Stimulated activated CD8-positive, alpha-beta memory T cell treated with anti-CD3 and anti-CD28 coated beads, Interleukin-12 subunit alpha, Interleukin-12 subunit beta, amount 100 ng/mL, for 4 hours (primary cell): ENCODE data around the gene PCSK7.
"Not testable (repeated sequence)": the region's sequence is repeated elsewhere in the genome, so short reads cannot be mapped to it uniquely, and the experiment has no call there.

Experiments used
- DNase-seq: peaks from one replicate; pipeline ENCODE4 v3.0.0-alpha.2; 2020; ENCODE audit warnings: low read depth

The PCSK7 gene

DNA sequence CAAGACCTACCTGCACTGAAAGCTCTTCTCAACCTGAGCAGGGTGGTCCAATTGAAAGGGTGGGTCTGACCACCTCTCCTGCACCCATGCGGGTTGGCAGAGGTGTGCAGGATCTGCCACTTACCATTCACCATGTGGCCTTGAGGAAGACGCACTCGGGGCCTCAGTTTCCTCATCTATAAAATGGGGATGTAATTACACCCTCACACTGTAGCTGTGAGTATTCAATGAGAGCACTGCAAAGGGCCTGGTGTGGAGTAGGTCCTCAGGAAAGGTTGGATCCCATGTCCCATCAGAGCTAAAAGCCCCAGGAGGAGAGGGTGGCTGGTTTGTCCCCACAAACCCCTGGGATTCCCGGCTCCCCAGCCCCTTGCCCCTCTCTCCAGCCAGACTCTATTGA is 33.3 kb downstream of the PCSK7 start:
- DNase-seq = no peak

DNA sequence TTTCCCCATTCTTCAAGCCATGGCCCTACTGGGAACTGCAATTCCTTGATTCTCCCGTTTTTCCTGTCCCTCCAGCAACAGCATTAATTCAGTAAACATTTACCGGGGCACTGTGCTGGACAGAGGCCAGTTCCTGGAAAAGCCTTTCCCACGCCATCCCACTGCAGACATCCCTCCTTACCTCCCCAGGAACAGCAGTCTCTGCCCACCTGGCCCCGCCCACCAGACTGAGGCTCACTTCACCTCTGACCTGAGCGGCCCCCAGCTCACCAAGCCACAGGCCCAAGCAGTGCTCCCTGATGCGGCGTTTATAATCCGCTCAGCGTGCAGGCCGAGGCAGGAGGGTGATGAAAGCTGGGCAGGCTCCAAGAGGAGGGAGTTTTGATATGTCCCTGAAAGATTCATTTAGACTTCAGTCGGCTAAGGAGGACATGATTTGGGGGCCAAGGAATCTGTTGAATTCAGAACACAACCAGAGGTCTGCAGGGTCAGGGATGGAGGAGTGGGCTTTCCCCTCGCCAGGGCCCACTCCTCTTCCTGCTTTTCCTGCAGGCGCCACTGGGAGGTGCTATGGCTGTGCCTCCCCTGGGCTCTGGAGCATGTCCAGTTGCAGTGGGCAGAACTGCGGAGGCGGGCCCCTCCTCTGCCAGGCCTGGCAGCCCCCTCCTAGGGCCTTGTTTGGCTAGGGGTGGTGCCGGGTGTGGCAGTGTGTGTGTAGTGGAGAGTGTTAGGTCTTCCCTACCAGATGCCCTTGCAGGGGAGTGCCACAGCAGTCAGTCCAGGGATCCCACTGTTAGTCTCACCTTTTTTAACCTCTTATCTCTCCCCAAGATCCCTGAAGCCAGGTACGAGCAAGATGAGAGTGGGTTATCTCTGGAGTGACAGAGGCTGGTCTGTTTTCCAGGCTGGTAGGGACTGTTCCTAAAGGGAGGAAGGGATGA is 34.1 kb downstream of the PCSK7 start:
- DNase-seq = no peak

DNA sequence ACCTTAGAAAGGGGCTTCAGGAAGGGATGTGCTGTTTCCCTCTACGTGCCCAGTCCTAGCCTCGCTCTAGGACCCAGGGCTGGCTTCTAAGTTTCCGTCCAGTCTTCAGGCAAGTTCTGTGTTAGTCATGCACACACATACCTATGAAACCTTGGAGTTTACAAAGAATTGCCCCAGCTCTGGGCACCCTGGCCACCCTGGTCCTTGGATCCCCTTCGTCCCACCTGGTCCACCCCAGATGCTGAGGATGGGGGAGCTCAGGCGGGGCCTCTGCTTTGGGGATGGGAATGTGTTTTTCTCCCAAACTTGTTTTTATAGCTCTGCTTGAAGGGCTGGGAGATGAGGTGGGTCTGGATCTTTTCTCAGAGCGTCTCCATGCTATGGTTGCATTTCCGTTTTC is 34.9 kb downstream of the PCSK7 start:
- no peak for DNase-seq

DNA sequence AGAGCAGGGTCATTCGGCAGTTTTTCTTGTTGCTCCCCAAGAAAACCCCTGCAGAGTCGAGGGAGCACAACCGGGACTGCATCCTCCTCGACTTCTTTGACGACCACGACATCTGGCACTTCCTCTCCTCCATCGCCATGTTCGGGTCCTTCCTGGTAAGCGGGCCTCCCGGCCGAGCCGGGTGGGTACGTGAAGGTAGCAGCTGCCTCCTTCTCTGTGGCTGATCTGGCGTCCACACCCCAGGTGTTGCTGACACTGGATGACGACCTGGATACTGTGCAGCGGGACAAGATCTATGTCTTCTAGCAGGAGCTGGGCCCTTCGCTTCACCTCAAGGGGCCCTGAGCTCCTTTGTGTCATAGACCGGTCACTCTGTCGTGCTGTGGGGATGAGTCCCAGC is 36.1 kb downstream of the PCSK7 start:
- no peak for DNase-seq

DNA sequence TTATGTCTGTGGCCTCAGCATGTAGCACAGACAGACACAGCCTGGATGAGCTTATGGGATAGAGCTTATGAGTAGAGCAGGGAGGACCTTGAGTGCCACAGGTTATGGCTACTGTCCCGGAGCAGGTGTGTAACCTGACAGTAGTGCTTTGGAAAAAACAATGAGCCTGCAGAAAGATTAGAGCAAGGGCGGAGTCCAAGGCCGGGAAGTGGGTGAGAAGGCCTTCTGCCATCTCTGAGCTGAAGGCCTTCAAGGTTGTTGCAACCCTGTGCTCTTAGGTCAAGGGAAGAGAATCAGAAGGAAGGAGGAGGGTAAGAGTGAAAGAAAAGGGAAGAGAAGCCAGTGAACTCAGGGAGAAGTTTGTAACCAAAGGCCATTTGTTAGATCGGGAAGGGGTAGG is 36.6 kb downstream of the PCSK7 start:
- no peak for DNase-seq

DNA sequence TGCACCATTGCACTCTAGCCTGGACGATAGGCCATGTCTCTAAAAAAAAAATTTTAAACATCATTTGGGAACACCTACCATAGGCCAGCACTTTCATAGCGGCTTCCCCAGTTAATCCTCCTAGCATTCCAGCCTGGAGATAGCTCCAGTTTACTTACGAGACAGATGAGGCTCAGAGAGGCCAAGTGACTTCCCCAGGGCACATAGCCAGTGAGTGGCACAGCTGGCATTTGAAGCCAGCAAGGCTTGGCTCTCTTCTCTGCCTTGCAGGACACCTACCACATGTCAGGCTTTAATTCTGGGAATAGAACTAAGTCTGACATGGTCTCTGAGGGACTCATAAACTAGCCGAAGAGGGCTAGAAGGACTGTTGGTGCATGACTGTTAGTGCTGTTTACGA is 37.6 kb downstream of the PCSK7 start:
- no peak for DNase-seq

DNA sequence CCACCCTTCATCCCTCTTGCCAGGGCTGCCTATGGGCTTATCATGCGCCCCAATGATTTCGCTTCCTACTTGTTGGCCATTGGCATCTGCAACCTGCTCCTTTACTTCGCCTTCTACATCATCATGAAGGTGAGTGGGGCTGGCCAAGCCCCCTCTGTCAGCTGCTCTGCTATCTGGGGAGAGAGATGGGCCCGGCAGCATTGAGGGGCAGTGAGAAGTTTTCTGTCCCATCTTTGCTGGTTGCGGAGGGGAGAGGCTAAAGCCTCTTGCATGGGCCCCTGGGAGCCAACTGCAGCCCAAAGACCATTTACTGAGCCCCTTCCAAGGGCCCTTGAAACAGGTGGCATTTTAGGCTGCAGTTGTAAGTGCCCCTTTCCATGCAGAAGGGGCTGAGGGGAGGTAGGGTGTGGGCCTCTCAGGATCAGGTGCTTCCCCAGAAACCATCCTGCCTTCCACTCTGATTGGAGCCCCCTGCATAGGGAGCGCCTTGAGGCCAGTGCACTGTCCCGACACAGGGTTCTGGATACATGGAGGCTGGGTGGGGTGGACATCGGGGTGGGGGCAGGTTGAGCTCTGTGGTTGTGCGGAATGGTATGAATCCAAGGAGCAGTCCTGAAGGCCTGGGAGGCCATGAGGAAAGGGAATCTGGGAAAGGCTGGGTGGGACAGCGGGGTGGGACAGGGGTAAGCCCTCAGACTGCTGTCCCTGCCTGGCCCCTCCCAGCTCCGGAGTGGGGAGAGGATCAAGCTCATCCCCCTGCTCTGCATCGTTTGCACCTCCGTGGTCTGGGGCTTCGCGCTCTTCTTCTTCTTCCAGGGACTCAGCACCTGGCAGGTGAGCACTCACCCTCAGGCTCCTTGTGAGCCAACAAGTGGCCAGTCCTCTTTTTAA is 38.5 kb downstream of the PCSK7 start:
- DNase-seq = no peak

DNA sequence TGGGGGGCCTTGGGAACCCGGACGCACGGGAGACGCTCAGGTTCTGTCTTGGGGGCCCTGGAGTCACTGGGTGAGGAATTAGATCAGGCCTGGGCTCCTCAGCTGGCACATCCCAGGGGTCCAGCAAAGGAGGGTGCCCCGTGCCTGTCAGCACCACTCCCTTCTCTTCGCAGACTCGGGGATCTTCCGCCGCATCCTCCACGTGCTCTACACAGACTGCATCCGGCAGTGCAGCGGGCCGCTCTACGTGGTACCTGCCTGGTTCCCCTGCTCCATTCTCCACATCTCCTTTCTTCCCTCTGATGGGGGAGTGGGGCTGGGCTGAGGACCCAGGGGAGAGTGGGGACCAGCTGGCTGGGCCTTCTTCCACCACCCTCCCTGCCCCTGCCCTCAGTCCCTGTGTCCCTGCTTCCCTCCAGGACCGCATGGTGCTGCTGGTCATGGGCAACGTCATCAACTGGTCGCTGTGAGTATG is 39.4 kb downstream of the PCSK7 start:
- DNase-seq = no peak

DNA sequence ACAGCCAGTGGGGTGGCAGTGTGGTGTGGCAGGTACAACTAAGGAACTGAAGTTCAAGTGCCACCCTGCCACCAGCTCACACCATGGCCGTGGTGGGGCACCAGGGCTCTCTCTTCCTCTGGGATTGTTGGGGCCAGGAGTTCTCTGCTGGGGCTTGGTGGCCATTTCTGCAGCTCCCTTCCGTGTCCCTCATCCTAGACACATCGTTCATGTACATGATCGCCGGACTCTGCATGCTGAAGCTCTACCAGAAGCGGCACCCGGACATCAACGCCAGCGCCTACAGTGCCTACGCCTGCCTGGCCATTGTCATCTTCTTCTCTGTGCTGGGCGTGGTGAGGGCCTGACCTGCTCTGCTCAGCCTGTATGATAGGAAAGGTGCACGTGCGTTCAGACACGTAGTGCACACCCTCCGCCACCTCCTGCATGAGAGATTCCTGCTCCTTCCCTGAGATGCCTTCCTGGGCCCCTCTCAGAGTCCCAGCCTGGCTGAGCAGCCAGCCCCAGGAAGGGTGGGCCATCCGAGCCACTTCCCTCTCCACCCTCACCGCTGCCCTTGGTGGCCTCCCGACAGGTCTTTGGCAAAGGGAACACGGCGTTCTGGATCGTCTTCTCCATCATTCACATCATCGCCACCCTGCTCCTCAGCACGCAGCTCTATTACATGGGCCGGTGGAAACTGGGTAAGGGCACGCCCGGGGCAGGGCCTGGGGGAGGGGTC is 40.0 kb downstream of the PCSK7 start:
- no peak for DNase-seq

DNA sequence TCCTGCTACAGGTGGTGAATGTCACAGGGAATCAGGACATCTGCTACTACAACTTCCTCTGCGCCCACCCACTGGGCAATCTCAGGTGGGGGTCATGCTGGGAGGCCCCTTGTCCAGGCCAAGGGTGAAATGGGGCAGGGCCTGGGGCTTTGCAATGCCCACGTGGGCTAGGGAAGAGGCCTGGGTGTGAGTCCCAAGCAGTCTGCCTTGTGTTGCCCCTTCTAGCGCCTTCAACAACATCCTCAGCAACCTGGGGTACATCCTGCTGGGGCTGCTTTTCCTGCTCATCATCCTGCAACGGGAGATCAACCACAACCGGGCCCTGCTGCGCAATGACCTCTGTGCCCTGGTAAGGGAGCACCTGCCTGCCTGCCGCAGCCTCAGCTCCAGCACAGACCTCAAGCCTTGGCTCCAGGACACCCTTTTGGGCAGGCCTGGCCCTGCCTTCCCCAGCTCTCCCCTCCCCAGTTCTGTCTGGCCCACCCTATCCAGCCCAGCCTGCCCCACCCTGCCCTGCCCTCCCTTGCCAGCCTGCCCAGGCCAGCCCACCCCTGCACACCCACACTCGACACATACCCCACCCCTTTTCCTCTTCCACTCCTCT is 41.8 kb downstream of the PCSK7 start:
- no peak for DNase-seq

DNA sequence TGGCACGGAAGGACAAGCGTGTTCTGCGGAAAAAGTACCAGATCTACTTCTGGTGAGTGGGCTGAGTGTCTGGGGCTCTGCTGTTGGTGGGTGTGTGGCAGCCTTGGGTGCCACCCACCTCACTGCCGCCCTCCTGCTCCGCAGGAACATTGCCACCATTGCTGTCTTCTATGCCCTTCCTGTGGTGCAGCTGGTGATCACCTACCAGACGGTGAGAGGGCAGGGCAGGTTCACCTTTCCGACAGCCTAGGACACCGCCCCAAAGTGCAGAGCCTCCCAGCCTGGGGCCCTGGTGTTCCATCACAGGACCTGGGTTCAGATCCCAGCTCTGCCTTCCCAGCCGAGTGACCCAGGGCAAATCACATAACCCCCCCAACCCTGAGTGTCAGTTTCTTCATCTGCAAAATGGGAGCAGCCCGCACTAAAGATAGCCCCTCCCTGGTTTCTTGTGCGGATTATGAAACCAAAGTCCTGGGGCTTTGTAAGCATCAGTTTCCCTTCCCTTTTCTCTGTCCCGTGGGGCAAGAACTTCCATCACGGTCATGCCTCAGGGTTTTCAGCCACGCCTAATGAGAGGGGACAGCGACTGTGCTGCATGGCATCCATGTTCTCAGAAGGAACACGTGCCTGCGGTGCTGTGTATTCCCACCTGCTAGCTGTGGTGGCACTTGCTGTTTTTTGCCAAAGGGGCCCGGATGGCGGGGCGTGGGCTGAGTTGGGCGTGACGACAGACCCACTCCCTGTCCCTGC is 42.5 kb downstream of the PCSK7 start:
- no peak for DNase-seq

DNA sequence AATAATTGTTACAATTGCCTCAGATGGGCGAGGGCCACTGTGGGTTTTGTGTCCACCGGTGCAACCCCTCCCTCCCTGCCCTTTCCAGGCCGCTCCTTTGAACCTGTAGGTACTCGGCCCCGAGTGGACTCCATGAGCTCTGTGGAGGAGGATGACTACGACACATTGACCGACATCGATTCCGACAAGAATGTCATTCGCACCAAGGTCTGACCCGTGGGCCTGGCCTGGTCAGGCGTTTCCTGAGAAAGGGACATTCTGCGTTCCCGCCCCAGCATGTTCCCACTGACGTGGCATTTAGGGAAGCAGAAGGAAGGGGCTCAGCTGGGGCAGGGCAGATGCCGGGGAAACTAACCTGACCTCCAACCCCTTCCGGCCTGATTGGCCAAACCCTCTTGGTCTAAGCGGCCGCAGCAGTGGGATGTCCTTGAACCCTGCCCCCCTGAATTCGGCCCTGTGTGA is 43.2 kb downstream of the PCSK7 start:
- no peak for DNase-seq

DNA sequence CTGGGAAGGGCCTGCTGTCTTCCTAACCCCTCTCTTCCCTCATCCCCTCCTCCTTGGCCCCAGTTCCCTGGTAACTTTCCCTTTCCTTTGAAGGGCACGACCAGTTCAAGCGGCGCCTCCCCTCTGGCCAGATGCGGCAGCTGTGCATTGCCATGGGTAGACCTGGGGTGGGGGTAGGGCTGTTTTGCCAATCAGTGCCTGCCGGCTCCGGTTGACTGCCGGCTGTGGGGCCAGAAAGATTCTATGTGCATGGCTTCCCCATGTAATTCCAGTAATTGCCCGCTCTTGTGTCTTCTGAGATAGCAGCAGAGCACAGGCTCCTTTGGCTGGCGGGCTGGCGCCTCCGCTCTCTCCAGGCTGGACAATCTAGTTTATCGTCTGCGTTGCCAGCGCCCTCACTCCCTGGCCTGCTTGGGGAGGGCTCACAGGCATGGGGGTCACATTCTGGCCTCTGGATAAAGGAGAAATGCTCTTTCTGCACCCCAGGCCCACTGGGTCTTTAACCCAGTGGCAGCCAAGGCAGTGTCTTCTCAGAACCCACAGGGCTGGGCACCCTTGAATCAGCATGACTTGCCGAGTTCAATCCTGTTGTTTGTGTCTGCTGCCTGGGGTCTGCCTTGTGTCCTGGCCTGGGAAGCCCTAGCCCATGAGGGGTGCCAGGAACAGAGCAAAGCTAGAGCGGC is 43.9 kb downstream of the PCSK7 start:
- no peak for DNase-seq

DNA sequence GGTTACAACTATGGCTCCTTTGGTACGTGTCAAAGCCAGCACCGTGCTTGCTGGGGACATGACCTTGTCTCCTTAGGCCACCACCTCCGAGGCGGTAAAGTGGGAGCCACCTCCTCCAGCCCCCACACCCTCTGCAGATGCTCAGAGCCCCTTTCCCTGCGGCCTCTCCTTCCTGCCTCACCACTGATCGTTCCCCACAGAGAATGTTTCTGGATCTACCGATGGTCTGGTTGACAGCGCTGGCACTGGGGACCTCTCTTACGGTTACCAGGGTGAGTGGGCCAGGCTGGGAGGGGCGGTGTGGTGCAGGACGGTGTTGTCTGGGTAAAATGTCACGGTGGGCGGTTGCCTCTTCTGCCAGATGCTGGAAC is 44.5 kb downstream of the PCSK7 start:
- no peak for DNase-seq

DNA sequence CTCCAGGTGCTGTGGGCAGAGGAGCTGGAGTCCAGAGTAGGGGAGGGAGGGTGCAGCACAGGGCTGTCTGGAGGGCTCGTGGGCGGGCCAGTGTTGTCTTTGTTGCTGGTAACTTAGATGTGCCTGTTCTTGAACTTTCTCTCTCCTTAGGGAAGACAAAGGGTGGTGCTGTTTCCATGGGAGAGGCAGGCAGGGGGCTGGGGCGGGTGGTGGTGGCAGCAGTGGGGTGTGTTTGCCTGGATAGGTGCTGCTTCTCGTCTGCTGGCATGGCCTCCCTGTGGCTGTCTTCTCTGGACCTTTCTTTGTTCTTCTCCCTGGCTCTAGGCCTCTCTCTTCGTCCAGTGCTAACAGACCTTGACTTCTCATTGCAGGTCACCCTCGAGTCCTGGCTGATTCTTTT is 44.9 kb downstream of the PCSK7 start:
- no peak for DNase-seq

DNA sequence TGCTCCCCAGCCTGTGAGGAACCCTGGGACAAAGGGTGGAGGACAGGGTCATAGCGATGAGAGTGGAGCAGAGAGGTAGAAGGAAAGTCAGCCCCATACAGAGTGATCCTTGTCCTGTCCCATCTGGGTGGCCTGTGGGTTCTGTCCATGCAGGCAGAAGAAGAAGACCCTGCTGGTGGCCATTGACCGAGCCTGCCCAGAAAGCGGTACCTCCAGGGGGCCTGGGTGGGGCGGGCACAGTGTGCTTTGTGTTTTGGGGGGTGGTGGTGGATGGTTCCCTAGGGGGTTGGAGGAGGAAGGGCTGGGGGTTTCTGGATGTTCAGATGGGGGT is 45.5 kb downstream of the PCSK7 start:
- no peak for DNase-seq

DNA sequence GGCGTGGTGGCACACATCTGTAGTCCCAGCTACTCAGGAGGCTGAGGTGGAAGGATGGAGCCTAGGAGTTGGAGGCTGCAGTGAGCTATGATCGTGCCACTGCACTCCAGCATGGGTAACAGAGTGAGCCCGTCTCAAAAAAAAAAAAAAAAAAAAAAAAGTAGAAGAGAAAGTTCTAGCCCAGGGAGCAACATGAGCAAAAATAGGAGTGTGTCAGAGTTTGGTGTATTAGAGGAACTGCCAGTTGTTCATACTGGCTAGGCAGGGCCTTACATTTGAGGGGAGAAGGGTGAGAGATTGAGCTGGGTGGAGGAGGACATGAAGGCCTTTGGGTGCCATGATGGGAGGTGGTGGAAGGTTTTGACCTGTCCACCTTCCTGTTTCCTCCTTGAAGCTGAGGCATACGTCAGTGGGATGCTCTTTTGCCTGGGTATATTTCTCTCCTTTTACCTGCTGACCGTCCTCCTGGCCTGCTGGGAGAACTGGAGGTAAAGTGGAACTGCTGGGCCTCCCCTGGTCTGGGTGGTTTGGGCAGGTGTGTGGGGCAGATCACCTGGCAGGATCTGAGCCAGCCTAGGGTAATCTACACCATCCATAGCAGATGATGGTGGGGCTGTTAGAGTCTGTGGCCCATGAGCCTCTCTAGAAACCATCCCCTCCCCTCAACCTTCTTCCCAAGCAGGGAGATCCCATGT is 46.0 kb downstream of the PCSK7 start:
- no peak for DNase-seq

DNA sequence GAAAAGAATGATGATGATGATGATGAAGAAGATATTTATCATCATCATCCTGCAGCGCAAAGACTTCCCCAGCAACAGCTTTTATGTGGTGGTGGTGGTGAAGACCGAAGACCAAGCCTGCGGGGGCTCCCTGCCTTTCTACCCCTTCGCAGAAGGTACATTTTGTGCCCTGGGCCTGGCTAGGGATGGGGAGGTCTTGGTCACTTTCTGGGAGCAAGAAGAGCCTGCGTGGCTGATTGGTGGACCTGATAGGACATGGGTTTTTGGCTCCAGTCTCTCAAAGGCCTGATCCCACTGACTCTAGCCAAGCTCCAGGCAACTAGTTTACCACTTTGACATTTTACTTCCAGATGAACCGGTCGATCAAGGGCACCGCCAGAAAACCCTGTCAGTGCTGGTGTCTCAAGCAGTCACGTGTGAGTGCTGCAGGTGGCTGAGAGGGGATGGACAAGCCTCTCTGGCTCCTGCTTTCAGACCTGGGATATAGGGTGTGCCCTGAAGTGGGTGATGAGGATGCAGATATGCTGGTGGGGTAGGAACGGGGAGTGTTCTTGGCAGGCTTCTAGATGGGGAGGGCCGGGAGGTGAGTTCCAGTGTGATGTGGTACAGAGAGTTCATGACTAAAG is 48.0 kb downstream of the PCSK7 start:
- DNase-seq = no peak

DNA sequence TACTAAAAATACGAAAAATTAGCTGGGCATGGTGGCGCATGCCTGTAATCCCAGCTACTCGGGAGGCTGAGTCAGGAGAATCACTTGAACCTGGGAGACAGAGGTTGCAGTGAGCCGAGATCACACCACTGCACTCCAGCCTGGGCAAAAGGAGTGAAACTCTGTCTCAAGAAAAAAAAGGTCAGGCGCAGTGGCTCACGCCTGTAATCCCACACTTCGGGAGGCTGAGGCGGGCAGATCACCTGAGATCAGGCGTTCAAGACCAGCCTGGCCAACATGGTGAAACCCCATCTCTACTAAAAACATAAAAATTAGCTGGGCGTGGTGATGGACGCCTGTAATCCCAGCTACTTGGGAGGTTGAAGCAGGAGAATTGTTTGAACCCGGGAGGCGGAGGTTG is 48.7 kb downstream of the PCSK7 start:
- DNase-seq = not testable (repeated sequence)

DNA sequence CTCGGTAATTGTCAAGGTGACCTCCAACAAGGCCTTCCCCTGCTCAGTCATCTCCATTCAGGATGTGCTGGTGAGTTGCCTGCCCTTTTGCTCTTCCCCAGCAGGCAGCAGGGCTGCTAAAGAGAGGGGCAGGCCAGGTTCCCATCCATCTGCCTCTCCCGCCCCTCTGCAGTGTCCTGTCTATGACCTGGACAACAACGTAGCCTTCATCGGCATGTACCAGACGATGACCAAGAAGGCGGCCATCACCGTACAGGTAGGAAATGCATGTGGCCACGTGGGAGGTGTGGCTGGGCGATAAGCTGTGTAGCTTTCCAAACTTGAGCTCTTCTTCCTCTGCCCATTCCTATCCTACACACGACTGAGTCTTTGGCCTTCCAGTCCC is 49.3 kb downstream of the PCSK7 start:
- no peak for DNase-seq
